Measurements from ENCODE around the gene SALL3.

Gene SALL3

GRCh38 chr18:79008356-79008940, 28.8 kb downstream of the SALL3 start:
- DNase-seq, result no peak

- no peak for DNase-seq
Measured at GRCh38 chr18:79010802-79011201, 31.2 kb downstream of the SALL3 start.

GRCh38 chr18:79011300-79011870, 31.8 kb downstream of the SALL3 start:
- no peak for DNase-seq

GRCh38 chr18:79013869-79014268, 34.3 kb downstream of the SALL3 start:
- DNase-seq, result no peak

- no peak for DNase-seq
Measured at GRCh38 chr18:79018911-79019310, 39.3 kb downstream of the SALL3 start.

- DNase-seq, result no peak
Measured at GRCh38 chr18:79019881-79020280, 40.3 kb downstream of the SALL3 start.

- no peak for DNase-seq
Measured at GRCh38 chr18:79022603-79023002, 43.0 kb downstream of the SALL3 start.

- no peak for DNase-seq
Measured at GRCh38 chr18:79026491-79026890, 46.9 kb downstream of the SALL3 start.

GRCh38 chr18:79030680-79031079, 51.1 kb downstream of the SALL3 start:
- DNase-seq, result no peak

- DNase-seq, result no peak
Measured at GRCh38 chr18:79042276-79042675, 62.7 kb downstream of the SALL3 start.

GRCh38 chr18:79043288-79043687, 63.7 kb downstream of the SALL3 start:
- no peak for DNase-seq

- DNase-seq, result no peak
Measured at GRCh38 chr18:79046522-79046921, 66.9 kb downstream of the SALL3 start.

- no peak for DNase-seq
Measured at GRCh38 chr18:79047556-79048244, 68.1 kb downstream of the SALL3 start.

GRCh38 chr18:79048245-79048632, 68.6 kb downstream of the SALL3 start:
- DNase-seq, result no peak

- no peak for DNase-seq
Measured at GRCh38 chr18:79049506-79049905, 69.9 kb downstream of the SALL3 start.

Measured in activated CD4-positive, CD25-positive, alpha-beta regulatory T cell (primary cell).